ENCODE results near the gene SAXO1. TPM values are rescaled to one million over a fixed set of nuclear protein-coding genes. Genes with fewer than 3 reads are reported as not detected.

The SAXO1 gene
- total and polyA plus RNA-seq, 2 donors from 2014 or later: 0.35 TPM; not detected in 1

GRCh38 chr9:18888290-18888689 lies 144.7 kb downstream of the SAXO1 start:
- Histone ChIP-seq H3K36me3 (ENCODE audit: control insufficient read depth in 2 of 3, insufficient read depth in 3 of 3, low read length in 3 of 3) (no peaks in the 10 kb centered on the region), H3K4me3 (ENCODE audit: low read length in 3 of 3) (no peak overlapping the region), H3K27me3 (ENCODE audit: control insufficient read depth, insufficient read depth, low read length) (no peaks in the 10 kb centered on the region), H3K9ac (ENCODE audit: low read length in 3 of 3) (no peak overlapping the region), H3K9me3 (ENCODE audit: control insufficient read depth in 2 of 3, insufficient read depth in 1 of 3, low read length in 3 of 3) (no peaks in the 10 kb centered on the region), H3K4me1 (ENCODE audit: control insufficient read depth in 2 of 3, insufficient read depth in 2 of 3, low read depth in 1 of 3, low read length in 3 of 3) (no peaks in the 10 kb centered on the region), H3K27ac (ENCODE audit: low read depth in 2 of 2, low read length in 2 of 2) (no peak overlapping the region)
- intact Hi-C loops (cut with DNase I): no loop called here
- DNase-seq: no peak
- TF ChIP-seq CTCF (IDR thresholded peaks at IDR 0.05; ENCODE audit: borderline replicate concordance, extremely low read depth, insufficient read depth): no peak
- FAIRE-seq: no peak

- intact Hi-C loops (cut with DNase I): no loop called here
- FAIRE-seq: no peak
These were observed 145.5 kb downstream of the SAXO1 start for GRCh38 chr9:18887546-18887945.

GRCh38 chr9:18881758-18882157 lies 151.3 kb downstream of the SAXO1 start:
- Histone ChIP-seq H3K4me1 (ENCODE audit: control insufficient read depth in 2 of 3, insufficient read depth in 2 of 3, low read depth in 1 of 3, low read length in 3 of 3) (no peaks in the 10 kb centered on the region), H3K9me3 (ENCODE audit: control insufficient read depth in 2 of 3, insufficient read depth in 1 of 3, low read length in 3 of 3) (no peaks in the 10 kb centered on the region), H3K27ac (ENCODE audit: low read depth in 2 of 2, low read length in 2 of 2) (no peak overlapping the region), H3K4me3 (ENCODE audit: low read length in 3 of 3) (no peak overlapping the region), H3K27me3 (ENCODE audit: control insufficient read depth, insufficient read depth, low read length) (no peaks in the 10 kb centered on the region), H3K36me3 (ENCODE audit: control insufficient read depth in 2 of 3, insufficient read depth in 3 of 3, low read length in 3 of 3) (no peaks in the 10 kb centered on the region), H3K9ac (ENCODE audit: low read length in 3 of 3) (no peak overlapping the region)
- DNase-seq: no peak
- no peak for FAIRE-seq
- intact Hi-C loops (cut with DNase I): no loop called here
- no peak for TF ChIP-seq CTCF (IDR thresholded peaks at IDR 0.05; ENCODE audit: borderline replicate concordance, extremely low read depth, insufficient read depth)

More at GRCh38 chr9:18887546-18887945, 145.5 kb downstream of the SAXO1 start:
- DNase-seq: no peak
- Histone ChIP-seq H3K36me3 (ENCODE audit: control insufficient read depth in 2 of 3, insufficient read depth in 3 of 3, low read length in 3 of 3) (no peaks in the 10 kb centered on the region), H3K27me3 (ENCODE audit: control insufficient read depth, insufficient read depth, low read length) (no peaks in the 10 kb centered on the region), H3K9ac (ENCODE audit: low read length in 3 of 3) (no peak overlapping the region), H3K27ac (ENCODE audit: low read depth in 2 of 2, low read length in 2 of 2) (no peak overlapping the region), H3K9me3 (ENCODE audit: control insufficient read depth in 2 of 3, insufficient read depth in 1 of 3, low read length in 3 of 3) (no peaks in the 10 kb centered on the region), H3K4me1 (ENCODE audit: control insufficient read depth in 2 of 3, insufficient read depth in 2 of 3, low read depth in 1 of 3, low read length in 3 of 3) (no peaks in the 10 kb centered on the region), H3K4me3 (ENCODE audit: low read length in 3 of 3) (no peak overlapping the region)
- no peak for TF ChIP-seq CTCF (IDR thresholded peaks at IDR 0.05; ENCODE audit: borderline replicate concordance, extremely low read depth, insufficient read depth)

- no peak overlapping the region for H3K9ac ChIP-seq (ENCODE audit: low read length in 3 of 3)
- intact Hi-C loops (cut with DNase I): no loop called here
- no peaks in the 10 kb centered on the region for H3K4me1 ChIP-seq (ENCODE audit: control insufficient read depth in 2 of 3, insufficient read depth in 2 of 3, low read depth in 1 of 3, low read length in 3 of 3)
- no peaks in the 10 kb centered on the region for H3K36me3 ChIP-seq (ENCODE audit: control insufficient read depth in 2 of 3, insufficient read depth in 3 of 3, low read length in 3 of 3)
- H3K4me3 ChIP-seq (ENCODE audit: low read length in 3 of 3): no peak overlapping the region
- H3K9me3 ChIP-seq (ENCODE audit: control insufficient read depth in 2 of 3, insufficient read depth in 1 of 3, low read length in 3 of 3): no peaks in the 10 kb centered on the region
- FAIRE-seq (no peak), DNase-seq (no peak)
- no peak for TF ChIP-seq CTCF (IDR thresholded peaks at IDR 0.05; ENCODE audit: borderline replicate concordance, extremely low read depth, insufficient read depth)
- H3K27ac ChIP-seq (ENCODE audit: low read depth in 2 of 2, low read length in 2 of 2): no peak overlapping the region
- H3K27me3 ChIP-seq (ENCODE audit: control insufficient read depth, insufficient read depth, low read length): no peaks in the 10 kb centered on the region
These were observed 155.0 kb downstream of the SAXO1 start for GRCh38 chr9:18877984-18878383.
